ENCODE data around the gene ABAT.

The ABAT gene

GRCh38 chr16:8727857-8728618 lies 53.6 kb downstream of the ABAT start:
- no peak overlapping the region for H3K4me3 ChIP-seq (ENCODE audit: low read length in 2 of 2)
- no peak for DNase-seq (ENCODE audit: low spot score)
- no peaks in the 10 kb centered on the region for H3K4me1 ChIP-seq (ENCODE audit: control insufficient read depth in 2 of 2, insufficient read depth in 1 of 2, low read depth in 1 of 2, low read length in 2 of 2)
- no peak overlapping the region for H2BK15ac ChIP-seq (ENCODE audit: low read length)
- H2AK5ac ChIP-seq (ENCODE audit: low read depth, low read length), result no peak overlapping the region
- no peak overlapping the region for H3K18ac ChIP-seq (ENCODE audit: low read length)
- H3K36me3 ChIP-seq (replicated peaks in 1 of 2; ENCODE audit: control insufficient read depth in 2 of 2, insufficient read depth in 2 of 2, low read length in 2 of 2), result peaks cover 0 to 6% of the 10 kb centered on the region in 2 donors
- WGBS, 2 donors (ENCODE audit: extremely low coverage in 2 of 2, insufficient read length in 2 of 2, insufficient replicate concordance in 1 of 2), result no CpG with 5 or more reads among the region's 13 CpGs
- no peak overlapping the region for H3K4me2 ChIP-seq (ENCODE audit: insufficient read depth, low read length, poor library complexity, severe bottlenecking)
- H2BK120ac ChIP-seq (ENCODE audit: low read depth, low read length), result no peak overlapping the region
- H3K27me3 ChIP-seq (ENCODE audit: control insufficient read depth in 3 of 3, insufficient read depth in 3 of 3, low read depth in 1 of 3, low read length in 3 of 3), result no peaks in the 10 kb centered on the region
- no peaks in the 10 kb centered on the region for H3K9me3 ChIP-seq (replicated peaks in 1 of 2; ENCODE audit: control insufficient read depth in 2 of 2, insufficient read depth in 1 of 2, low read depth in 1 of 2, low read length in 2 of 2)
- H3K79me1 ChIP-seq (ENCODE audit: low read depth, low read length), result no peaks in the 10 kb centered on the region
- no peak overlapping the region for H3K27ac ChIP-seq (replicated peaks; ENCODE audit: low read length)
- no peak overlapping the region for H3K23ac ChIP-seq (ENCODE audit: low read depth, low read length, poor library complexity)
- H3K4ac ChIP-seq (ENCODE audit: low read length), result no peak overlapping the region
- H3K9ac ChIP-seq (ENCODE audit: low read depth, low read length, poor library complexity), result no peak overlapping the region
- H2BK5ac ChIP-seq (ENCODE audit: low read length), result no peak overlapping the region
- H3K14ac ChIP-seq (ENCODE audit: low read length), result no peak overlapping the region
- H2AFZ ChIP-seq (ENCODE audit: low read length), result no peak overlapping the region
- no peak overlapping the region for H2BK12ac ChIP-seq (ENCODE audit: low read length)
- H4K91ac ChIP-seq (ENCODE audit: low read depth, low read length, poor library complexity), result no peak overlapping the region
- no peak overlapping the region for H4K8ac ChIP-seq (ENCODE audit: low read depth, low read length)

- H3K4me1 ChIP-seq (ENCODE audit: control insufficient read depth in 2 of 2, insufficient read depth in 1 of 2, low read depth in 1 of 2, low read length in 2 of 2), result no peaks in the 10 kb centered on the region
- WGBS, 2 donors (ENCODE audit: extremely low coverage in 2 of 2, insufficient read length in 2 of 2, insufficient replicate concordance in 1 of 2), result no CpG with 5 or more reads among the region's 8 CpGs
Measured at GRCh38 chr16:8729779-8730334, 55.4 kb downstream of the ABAT start.

GRCh38 chr16:8730335-8730915 lies 56.0 kb downstream of the ABAT start:
- Histone ChIP-seq H3K4me3 (ENCODE audit: low read length in 2 of 2) (no peak overlapping the region), H3K9me3 (replicated peaks in 1 of 2; ENCODE audit: control insufficient read depth in 2 of 2, insufficient read depth in 1 of 2, low read depth in 1 of 2, low read length in 2 of 2) (peaks cover 6 to 10% of the 10 kb centered on the region in 2 donors), H3K4me2 (ENCODE audit: insufficient read depth, low read length, poor library complexity, severe bottlenecking) (no peak overlapping the region), H3K14ac (ENCODE audit: low read length) (no peak overlapping the region), H2BK12ac (ENCODE audit: low read length) (no peak overlapping the region), H3K27ac (replicated peaks; ENCODE audit: low read length) (no peak overlapping the region), H3K4ac (ENCODE audit: low read length) (no peak overlapping the region), H2BK15ac (ENCODE audit: low read length) (no peak overlapping the region), H3K18ac (ENCODE audit: low read length) (no peak overlapping the region), H4K8ac (ENCODE audit: low read depth, low read length) (no peak overlapping the region), H3K79me1 (ENCODE audit: low read depth, low read length) (no peaks in the 10 kb centered on the region), H3K4me1 (ENCODE audit: control insufficient read depth in 2 of 2, insufficient read depth in 1 of 2, low read depth in 1 of 2, low read length in 2 of 2) (no peaks in the 10 kb centered on the region), H2AK5ac (ENCODE audit: low read depth, low read length) (no peak overlapping the region), H3K36me3 (replicated peaks in 1 of 2; ENCODE audit: control insufficient read depth in 2 of 2, insufficient read depth in 2 of 2, low read length in 2 of 2) (peaks cover 1 to 9% of the 10 kb centered on the region in 2 donors), H2AFZ (ENCODE audit: low read length) (no peak overlapping the region), H3K27me3 (ENCODE audit: control insufficient read depth in 3 of 3, insufficient read depth in 3 of 3, low read depth in 1 of 3, low read length in 3 of 3) (no peaks in the 10 kb centered on the region), H2BK5ac (ENCODE audit: low read length) (no peak overlapping the region), H2BK120ac (ENCODE audit: low read depth, low read length) (no peak overlapping the region), H3K23ac (ENCODE audit: low read depth, low read length, poor library complexity) (no peak overlapping the region), H4K91ac (ENCODE audit: low read depth, low read length, poor library complexity) (no peak overlapping the region), H3K9ac (ENCODE audit: low read depth, low read length, poor library complexity) (no peak overlapping the region)
- no CpG with 5 or more reads among the region's 8 CpGs for WGBS, 2 donors (ENCODE audit: extremely low coverage in 2 of 2, insufficient read length in 2 of 2, insufficient replicate concordance in 1 of 2)
- no peak for DNase-seq (ENCODE audit: low spot score)

More at GRCh38 chr16:8729779-8730334, 55.4 kb downstream of the ABAT start:
- no peak overlapping the region for H3K18ac ChIP-seq (ENCODE audit: low read length)
- H3K27me3 ChIP-seq (ENCODE audit: control insufficient read depth in 3 of 3, insufficient read depth in 3 of 3, low read depth in 1 of 3, low read length in 3 of 3), result no peaks in the 10 kb centered on the region
- H3K4me3 ChIP-seq (ENCODE audit: low read length in 2 of 2), result no peak overlapping the region
- H3K9me3 ChIP-seq (replicated peaks in 1 of 2; ENCODE audit: control insufficient read depth in 2 of 2, insufficient read depth in 1 of 2, low read depth in 1 of 2, low read length in 2 of 2), result peaks cover 6 to 9% of the 10 kb centered on the region in 2 donors
- H3K27ac ChIP-seq (replicated peaks; ENCODE audit: low read length), result no peak overlapping the region
- H2AFZ ChIP-seq (ENCODE audit: low read length), result no peak overlapping the region
- H4K8ac ChIP-seq (ENCODE audit: low read depth, low read length), result no peak overlapping the region
- H3K36me3 ChIP-seq (replicated peaks in 1 of 2; ENCODE audit: control insufficient read depth in 2 of 2, insufficient read depth in 2 of 2, low read length in 2 of 2), result peaks cover 1 to 9% of the 10 kb centered on the region in 2 donors
- no peak overlapping the region for H2BK12ac ChIP-seq (ENCODE audit: low read length)
- H2BK5ac ChIP-seq (ENCODE audit: low read length), result no peak overlapping the region
- H3K9ac ChIP-seq (ENCODE audit: low read depth, low read length, poor library complexity), result no peak overlapping the region
- H4K91ac ChIP-seq (ENCODE audit: low read depth, low read length, poor library complexity), result no peak overlapping the region
- no peak for DNase-seq (ENCODE audit: low spot score)
- no peaks in the 10 kb centered on the region for H3K79me1 ChIP-seq (ENCODE audit: low read depth, low read length)
- no peak overlapping the region for H3K4me2 ChIP-seq (ENCODE audit: insufficient read depth, low read length, poor library complexity, severe bottlenecking)
- no peak overlapping the region for H2AK5ac ChIP-seq (ENCODE audit: low read depth, low read length)
- no peak overlapping the region for H3K14ac ChIP-seq (ENCODE audit: low read length)
- H3K4ac ChIP-seq (ENCODE audit: low read length), result no peak overlapping the region
- H2BK15ac ChIP-seq (ENCODE audit: low read length), result no peak overlapping the region
- no peak overlapping the region for H2BK120ac ChIP-seq (ENCODE audit: low read depth, low read length)
- H3K23ac ChIP-seq (ENCODE audit: low read depth, low read length, poor library complexity), result no peak overlapping the region

- H3K4me3 ChIP-seq (ENCODE audit: low read length in 2 of 2), result no peak overlapping the region
- H3K14ac ChIP-seq (ENCODE audit: low read length), result no peak overlapping the region
- H2BK5ac ChIP-seq (ENCODE audit: low read length), result no peak overlapping the region
- H3K27me3 ChIP-seq (ENCODE audit: control insufficient read depth in 3 of 3, insufficient read depth in 3 of 3, low read depth in 1 of 3, low read length in 3 of 3), result no peaks in the 10 kb centered on the region
- no peak overlapping the region for H2BK120ac ChIP-seq (ENCODE audit: low read depth, low read length)
- no peak overlapping the region for H3K18ac ChIP-seq (ENCODE audit: low read length)
- H3K9ac ChIP-seq (ENCODE audit: low read depth, low read length, poor library complexity), result no peak overlapping the region
- H3K23ac ChIP-seq (ENCODE audit: low read depth, low read length, poor library complexity), result no peak overlapping the region
- no peaks in the 10 kb centered on the region for H3K79me1 ChIP-seq (ENCODE audit: low read depth, low read length)
- peaks cover 6 to 14% of the 10 kb centered on the region in 2 donors for H3K9me3 ChIP-seq (replicated peaks in 1 of 2; ENCODE audit: control insufficient read depth in 2 of 2, insufficient read depth in 1 of 2, low read depth in 1 of 2, low read length in 2 of 2)
- no peak overlapping the region for H2AFZ ChIP-seq (ENCODE audit: low read length)
- H2AK5ac ChIP-seq (ENCODE audit: low read depth, low read length), result no peak overlapping the region
- H3K4me1 ChIP-seq (ENCODE audit: control insufficient read depth in 2 of 2, insufficient read depth in 1 of 2, low read depth in 1 of 2, low read length in 2 of 2), result no peaks in the 10 kb centered on the region
- no peak overlapping the region for H2BK15ac ChIP-seq (ENCODE audit: low read length)
- H3K27ac ChIP-seq (replicated peaks; ENCODE audit: low read length), result no peak overlapping the region
- H2BK12ac ChIP-seq (ENCODE audit: low read length), result no peak overlapping the region
- peaks cover 1 to 27% of the 10 kb centered on the region in 2 donors for H3K36me3 ChIP-seq (replicated peaks in 1 of 2; ENCODE audit: control insufficient read depth in 2 of 2, insufficient read depth in 2 of 2, low read length in 2 of 2)
- no peak overlapping the region for H4K8ac ChIP-seq (ENCODE audit: low read depth, low read length)
- DNase-seq (ENCODE audit: low spot score), result no peak
- WGBS, 2 donors (ENCODE audit: extremely low coverage in 2 of 2, insufficient read length in 2 of 2, insufficient replicate concordance in 1 of 2), result no CpG with 5 or more reads among the region's 5 CpGs
- no peak overlapping the region for H3K4me2 ChIP-seq (ENCODE audit: insufficient read depth, low read length, poor library complexity, severe bottlenecking)
- H3K4ac ChIP-seq (ENCODE audit: low read length), result no peak overlapping the region
- H4K91ac ChIP-seq (ENCODE audit: low read depth, low read length, poor library complexity), result no peak overlapping the region
Measured at GRCh38 chr16:8733849-8734540, 59.6 kb downstream of the ABAT start.
